HCT116 (cell line): ENCODE data around the gene MYO7A. TPM values are rescaled to one million over a fixed set of nuclear protein-coding genes. Genes with fewer than 3 reads are reported as not detected.

Experiments
- ATAC-seq: fragments of 200-7000 bp; cut with Tn5 transposase; 2 replicates; pipeline ENCODE4 v1.9.1; 2020; ENCODE audit warnings: mild to moderate bottlenecking, moderate library complexity
- BruUV-seq: library from RNA; stranded (reverse); fragments of 400-500 nt; replicated peaks from 2 replicates; lab custom pipeline; 2021; lab: Mats Ljungman, UMichigan
- CTCF ChIA-PET: fragments of 300-600 bp; sonication (Branson Sonifier 250); formaldehyde crosslinking; loops from one replicate; lab custom pipeline; 2021; ENCODE audit warnings: antibody characterized with exemption; lab: Charles Lee
- POLR2A ChIA-PET: fragments of 300-600, 350-600 bp; sonication (Branson Sonifier 250); formaldehyde crosslinking; loops from one replicate; lab custom pipeline; 2021; ENCODE audit warnings: antibody characterized with exemption; lab: Charles Lee
- RAD21 ChIA-PET, 2 experiments: fragments of 300-600 bp; sonication (Branson Sonifier 250); formaldehyde crosslinking; loops; one replicate each; lab custom pipeline; 2023; ENCODE audit warnings: low total read pairs in 2 of 2; ENCODE audit not compliant: uncharacterized antibody in 2 of 2, unreplicated experiment in 2 of 2, low non-redundant PET in 1 of 2; lab: Charles Lee
- DNase-seq: peaks from one replicate; pipeline ENCODE4 v3.0.0-alpha.2; 2010; ENCODE audit warnings: low read depth, low spot score
- H2AFZ ChIP-seq: fragments of 200-600 bp; shearing (Covaris generic), sonication (generic); 2 replicates; pipeline ENCODE4 v1.6.1; 2017; ENCODE audit warnings: low read depth, mixed run types, mixed read lengths, antibody characterized with exemption, low read length; ENCODE audit not compliant: poor library complexity, severe bottlenecking
- H3K27ac ChIP-seq: 2 replicates; pipeline ENCODE4 v1.5.1; 2012; ENCODE audit warnings: low read depth, low read length
- H3K27me3 ChIP-seq: fragments of 200-600 bp; sonication (generic); 2 replicates; pipeline ENCODE4 v1.6.1; 2016; ENCODE audit warnings: mixed run types, low read length, mixed read lengths; ENCODE audit not compliant: insufficient read depth
- H3K36me3 ChIP-seq, 2 experiments: fragments of 200-500 bp in 1 of 2; fragments of 200-600 bp in 1 of 2; sonication (Bioruptor generic) in 1 of 2; sonication (generic) in 1 of 2; 2 replicates each; pipeline versions ENCODE4 v1.5.1 to v1.6.1; 2014 to 2016; ENCODE audit warnings: low read length in 2 of 2, inconsistent platforms in 1 of 2, mixed read lengths in 1 of 2, mixed run types in 1 of 2; ENCODE audit not compliant: insufficient read depth in 2 of 2, control insufficient read depth in 1 of 2
- H3K4me1 ChIP-seq, 2 experiments: fragments of 200-600 bp in 1 of 2; sonication (generic) in 1 of 2; 2 replicates each; pipeline versions ENCODE4 v1.5.1 to v1.6.1; 2012 to 2017; ENCODE audit warnings: low read length in 2 of 2, inconsistent platforms in 1 of 2, mild to moderate bottlenecking in 1 of 2, mixed read lengths in 1 of 2, mixed run types in 1 of 2, moderate library complexity in 1 of 2; ENCODE audit not compliant: insufficient read depth in 2 of 2, control insufficient read depth in 1 of 2
- H3K4me2 ChIP-seq: fragments of 200-600 bp; sonication (generic); 2 replicates; pipeline ENCODE4 v1.6.1; 2017; ENCODE audit warnings: mixed run types, low read length, mixed read lengths
- H3K4me3 ChIP-seq, 2 experiments: fragments of 200-600 bp in 1 of 2; sonication (generic) in 1 of 2; replicated peaks in 1 of 2; 2 replicates each; pipeline ENCODE4 v1.5.1; 2011 to 2016; ENCODE audit warnings: low read length in 2 of 2, control low read depth in 1 of 2, low read depth in 1 of 2, mild to moderate bottlenecking in 1 of 2, mixed read lengths in 1 of 2, mixed run types in 1 of 2
- H3K79me2 ChIP-seq: fragments of 200-600 bp; sonication (generic); 2 replicates; pipeline ENCODE4 v1.6.1; 2017; ENCODE audit warnings: mild to moderate bottlenecking, mixed run types, low read length, moderate library complexity, mixed read lengths; ENCODE audit not compliant: insufficient read depth
- H3K9ac ChIP-seq: fragments of 200-600 bp; sonication (generic); 2 replicates; pipeline ENCODE4 v1.6.1; 2016; ENCODE audit warnings: low read length, mixed read lengths
- H3K9me2 ChIP-seq: fragments of 200-600 bp; sonication (generic), shearing (Covaris generic); 2 replicates; pipeline ENCODE4 v1.6.1; 2017; ENCODE audit warnings: mixed run types, mild to moderate bottlenecking, moderate library complexity; ENCODE audit not compliant: insufficient read depth
- H3K9me3 ChIP-seq, 2 experiments: fragments of 200-500 bp in 1 of 2; fragments of 200-600 bp in 1 of 2; sonication (Bioruptor generic) in 1 of 2; sonication (generic) in 1 of 2; 2 replicates each; pipeline ENCODE4 v1.6.1; 2014 to 2017; ENCODE audit warnings: low read length in 2 of 2, mixed read lengths in 2 of 2, inconsistent platforms in 1 of 2, low read depth in 1 of 2, mild to moderate bottlenecking in 1 of 2, mixed run types in 1 of 2, moderate library complexity in 1 of 2; ENCODE audit not compliant: control insufficient read depth in 1 of 2, insufficient read depth in 1 of 2
- H4K20me1 ChIP-seq: fragments of 200-600 bp; sonication (generic), shearing (Covaris generic); 2 replicates; pipeline ENCODE4 v1.6.1; 2017; ENCODE audit warnings: mixed run types, mild to moderate bottlenecking, moderate library complexity; ENCODE audit not compliant: insufficient read depth
- CBX3 ChIP-seq: IDR thresholded peaks from 2 replicates; pipeline ENCODE4 v1.6.1; 2012; ENCODE audit warnings: low read depth
- EGR1 ChIP-seq: IDR thresholded peaks from 2 replicates; pipeline ENCODE4 v1.6.1; 2012; ENCODE audit warnings: low read depth
- EZH2phosphoT487 ChIP-seq: fragments of 200-600 bp; IDR thresholded peaks from 2 replicates; pipeline ENCODE4 v1.6.1; 2018; ENCODE audit warnings: antibody characterized with exemption, borderline replicate concordance
- FOSL1 ChIP-seq: IDR thresholded peaks from 2 replicates; pipeline ENCODE4 v1.6.1; 2012; ENCODE audit warnings: low read depth
- JUND ChIP-seq: IDR thresholded peaks from 2 replicates; pipeline ENCODE4 v1.6.1; 2012
- POLR2A ChIP-seq: IDR thresholded peaks from 2 replicates; pipeline ENCODE4 v1.7.0; 2011; ENCODE audit warnings: borderline replicate concordance; ENCODE audit not compliant: insufficient read depth, insufficient read length; ENCODE audit errors: extremely low read depth
- POLR2AphosphoS5 ChIP-seq: IDR thresholded peaks from 2 replicates; pipeline ENCODE4 v1.6.1; 2011; ENCODE audit warnings: mild to moderate bottlenecking, low read depth, low read length, moderate library complexity
- SIN3A ChIP-seq: IDR thresholded peaks from 2 replicates; pipeline ENCODE4 v1.6.1; 2012; ENCODE audit warnings: low read depth
- SP1 ChIP-seq: IDR thresholded peaks from 2 replicates; pipeline ENCODE4 v1.6.1; 2012; ENCODE audit warnings: low read depth
- SRF ChIP-seq: IDR thresholded peaks from 2 replicates; pipeline ENCODE4 v1.6.1; 2012; ENCODE audit warnings: low read depth
- YY1 ChIP-seq: IDR thresholded peaks from 2 replicates; pipeline ENCODE4 v1.6.1; 2011; ENCODE audit warnings: low read length, low read depth, moderate library complexity, mild to moderate bottlenecking; ENCODE audit not compliant: insufficient replicate concordance; ENCODE audit errors: extremely low read depth
- intact Hi-C: fragments of 100-400 bp; cut with micrococcal nuclease; formaldehyde crosslinking; loops from 2 replicates; pipeline ENCODE4 v1.10.0; 2022
- total RNA-seq: library from RNA; stranded (reverse); gene quantifications from one replicate; pipeline ENCODE4 v1.2.1, GENCODE V29; 2021; ENCODE audit not compliant: unreplicated experiment
- TF ChIP-seq, protein P1 (sequence below): IDR thresholded peaks from 2 replicates; pipeline ENCODE4 v1.6.1; 2012; ENCODE audit warnings: low read depth
- TF ChIP-seq, protein P2 (sequence below): IDR thresholded peaks from 2 replicates; pipeline ENCODE4 v1.6.1; 2012

Gene MYO7A
- total RNA-seq, 1 experiment from 2014 or later, result 1.8 TPM

DNA sequence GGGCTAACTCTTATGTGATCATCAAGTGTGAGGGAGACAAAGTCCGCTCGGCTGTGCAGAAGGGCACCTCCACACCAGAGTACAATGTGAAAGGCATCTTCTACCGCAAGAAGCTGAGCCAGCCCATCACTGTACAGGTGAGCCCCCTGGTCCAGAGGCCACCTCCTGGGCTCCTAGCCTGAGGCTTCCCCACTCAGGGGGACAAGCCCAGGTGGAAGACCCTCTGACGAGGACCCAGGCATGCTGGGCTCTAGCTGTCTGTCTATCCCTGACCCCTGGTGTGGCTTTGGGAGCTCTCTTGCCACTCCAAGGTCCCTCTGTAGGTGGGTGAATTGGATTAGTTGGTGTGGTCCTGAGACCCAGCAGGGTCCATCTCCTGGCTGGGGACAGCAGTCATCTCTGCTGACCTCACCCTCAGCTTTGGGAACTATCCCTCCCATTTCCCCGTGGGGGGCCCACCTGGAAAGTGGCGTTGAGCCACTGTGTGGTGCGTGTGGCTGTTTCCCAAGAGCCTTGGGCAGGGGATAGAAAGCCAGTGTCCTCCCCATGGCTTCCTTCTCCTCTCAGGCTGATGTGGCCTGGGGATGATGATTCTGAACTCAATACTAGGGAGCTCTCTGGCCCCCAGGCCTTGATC lies 5.4 kb upstream of the MYO7A start:
- Histone ChIP-seq H3K9me3 (no peaks in the 10 kb centered on the region), H3K27me3 (no peaks in the 10 kb centered on the region), H3K9me2 (no peaks in the 10 kb centered on the region), H3K36me3 (no peaks in the 10 kb centered on the region), H3K4me3 (no peak overlapping the region), H4K20me1 (no peaks in the 10 kb centered on the region), H2AFZ (no peak overlapping the region), H3K27ac (no peak overlapping the region), H3K4me1 (peaks cover 3 to 11% of the 10 kb centered on the region in 2 experiments; a peak in 2 of 4 replicates), H3K79me2 (no peaks in the 10 kb centered on the region), H3K4me2 (no peak overlapping the region), H3K9ac (no peak overlapping the region)
- BruUV-seq, result no TSS peak
- ATAC-seq, result no peak
- CTCF ChIA-PET, result no interaction called here
- intact Hi-C loops, result no loop called here
- POLR2A ChIA-PET, result no interaction called here
- RAD21 ChIA-PET, result no interaction called here
- no peak for DNase-seq
- TF ChIP-seq, protein P1, sequence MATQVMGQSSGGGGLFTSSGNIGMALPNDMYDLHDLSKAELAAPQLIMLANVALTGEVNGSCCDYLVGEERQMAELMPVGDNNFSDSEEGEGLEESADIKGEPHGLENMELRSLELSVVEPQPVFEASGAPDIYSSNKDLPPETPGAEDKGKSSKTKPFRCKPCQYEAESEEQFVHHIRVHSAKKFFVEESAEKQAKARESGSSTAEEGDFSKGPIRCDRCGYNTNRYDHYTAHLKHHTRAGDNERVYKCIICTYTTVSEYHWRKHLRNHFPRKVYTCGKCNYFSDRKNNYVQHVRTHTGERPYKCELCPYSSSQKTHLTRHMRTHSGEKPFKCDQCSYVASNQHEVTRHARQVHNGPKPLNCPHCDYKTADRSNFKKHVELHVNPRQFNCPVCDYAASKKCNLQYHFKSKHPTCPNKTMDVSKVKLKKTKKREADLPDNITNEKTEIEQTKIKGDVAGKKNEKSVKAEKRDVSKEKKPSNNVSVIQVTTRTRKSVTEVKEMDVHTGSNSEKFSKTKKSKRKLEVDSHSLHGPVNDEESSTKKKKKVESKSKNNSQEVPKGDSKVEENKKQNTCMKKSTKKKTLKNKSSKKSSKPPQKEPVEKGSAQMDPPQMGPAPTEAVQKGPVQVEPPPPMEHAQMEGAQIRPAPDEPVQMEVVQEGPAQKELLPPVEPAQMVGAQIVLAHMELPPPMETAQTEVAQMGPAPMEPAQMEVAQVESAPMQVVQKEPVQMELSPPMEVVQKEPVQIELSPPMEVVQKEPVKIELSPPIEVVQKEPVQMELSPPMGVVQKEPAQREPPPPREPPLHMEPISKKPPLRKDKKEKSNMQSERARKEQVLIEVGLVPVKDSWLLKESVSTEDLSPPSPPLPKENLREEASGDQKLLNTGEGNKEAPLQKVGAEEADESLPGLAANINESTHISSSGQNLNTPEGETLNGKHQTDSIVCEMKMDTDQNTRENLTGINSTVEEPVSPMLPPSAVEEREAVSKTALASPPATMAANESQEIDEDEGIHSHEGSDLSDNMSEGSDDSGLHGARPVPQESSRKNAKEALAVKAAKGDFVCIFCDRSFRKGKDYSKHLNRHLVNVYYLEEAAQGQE, result no peak
- TF ChIP-seq EZH2phosphoT487 (no peak), POLR2AphosphoS5 (no peak), POLR2A (no peak), EGR1 (no peak), SRF (no peak), JUND (no peak), CBX3 (no peak), SIN3A (no peak), YY1 (no peak), SP1 (no peak), FOSL1 (no peak)
- TF ChIP-seq, protein P2, sequence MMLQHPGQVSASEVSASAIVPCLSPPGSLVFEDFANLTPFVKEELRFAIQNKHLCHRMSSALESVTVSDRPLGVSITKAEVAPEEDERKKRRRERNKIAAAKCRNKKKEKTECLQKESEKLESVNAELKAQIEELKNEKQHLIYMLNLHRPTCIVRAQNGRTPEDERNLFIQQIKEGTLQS, result no peak
